Measurements from ENCODE around the gene MED26.

The MED26 gene

GRCh38 chr19:16605115-16605514 lies 22.9 kb downstream of the MED26 start:
- H3K27ac Mint-ChIP-seq (ENCODE audit: low read depth), result peak overlapping the region; percentile 48
- ATAC-seq (replicated peaks; ENCODE audit: extremely low read depth, poor library complexity, severe bottlenecking), result no peak
- H3K4me1 Mint-ChIP-seq, result peaks cover 48% of the 10 kb centered on the region
- no peaks in the 10 kb centered on the region for H3K27me3 Mint-ChIP-seq
- peaks cover 11% of the 10 kb centered on the region for H3K36me3 Mint-ChIP-seq (ENCODE audit: insufficient read depth)
- no peaks in the 10 kb centered on the region for H3K9me3 Mint-ChIP-seq
- no peak overlapping the region for H3K4me3 Mint-ChIP-seq
- no peak for DNase-seq (ENCODE audit: low spot score in 2 of 2)

GRCh38 chr19:16604615-16605014 lies 23.4 kb downstream of the MED26 start:
- H3K27ac Mint-ChIP-seq (ENCODE audit: low read depth), result no peak overlapping the region
- H3K36me3 Mint-ChIP-seq (ENCODE audit: insufficient read depth), result peaks cover 12% of the 10 kb centered on the region

GRCh38 chr19:16603090-16603489 lies 24.9 kb downstream of the MED26 start:
- no peaks in the 10 kb centered on the region for H3K27me3 Mint-ChIP-seq

More at GRCh38 chr19:16604615-16605014, 23.4 kb downstream of the MED26 start:
- Mint-ChIP-seq H3K9me3 (no peaks in the 10 kb centered on the region), H3K4me1 (peaks cover 49% of the 10 kb centered on the region), H3K27me3 (no peaks in the 10 kb centered on the region), H3K4me3 (no peak overlapping the region)
- DNase-seq (ENCODE audit: low spot score in 2 of 2) (no peak), ATAC-seq (replicated peaks; ENCODE audit: extremely low read depth, poor library complexity, severe bottlenecking) (no peak)

GRCh38 chr19:16601378-16602052 lies 26.5 kb downstream of the MED26 start:
- Mint-ChIP-seq H3K4me1 (peaks cover 49% of the 10 kb centered on the region), H3K27ac (ENCODE audit: low read depth) (no peak overlapping the region), H3K4me3 (no peak overlapping the region), H3K9me3 (no peaks in the 10 kb centered on the region), H3K27me3 (no peaks in the 10 kb centered on the region), H3K36me3 (ENCODE audit: insufficient read depth) (peaks cover 13% of the 10 kb centered on the region)
- ATAC-seq (replicated peaks; ENCODE audit: extremely low read depth, poor library complexity, severe bottlenecking) (no peak), DNase-seq (ENCODE audit: low spot score in 2 of 2) (no peak)

More at GRCh38 chr19:16603090-16603489, 24.9 kb downstream of the MED26 start:
- Mint-ChIP-seq H3K36me3 (ENCODE audit: insufficient read depth) (peaks cover 15% of the 10 kb centered on the region), H3K4me1 (peaks cover 41% of the 10 kb centered on the region), H3K9me3 (no peaks in the 10 kb centered on the region), H3K27ac (ENCODE audit: low read depth) (no peak overlapping the region), H3K4me3 (no peak overlapping the region)
- ATAC-seq (replicated peaks; ENCODE audit: extremely low read depth, poor library complexity, severe bottlenecking) (no peak), DNase-seq (ENCODE audit: low spot score in 2 of 2) (no peak)

- ATAC-seq (replicated peaks; ENCODE audit: extremely low read depth, poor library complexity, severe bottlenecking) (no peak), DNase-seq (ENCODE audit: low spot score in 2 of 2) (no peak)
- peaks cover 54% of the 10 kb centered on the region for H3K4me1 Mint-ChIP-seq
- H3K27ac Mint-ChIP-seq (ENCODE audit: low read depth), result peak overlapping the region; percentile 79
- H3K27me3 Mint-ChIP-seq, result no peaks in the 10 kb centered on the region
- H3K9me3 Mint-ChIP-seq, result no peaks in the 10 kb centered on the region
- no peak overlapping the region for H3K4me3 Mint-ChIP-seq
- peaks cover 13% of the 10 kb centered on the region for H3K36me3 Mint-ChIP-seq (ENCODE audit: insufficient read depth)
Observed at GRCh38 chr19:16600824-16601223, 27.2 kb downstream of the MED26 start.

GRCh38 chr19:16599655-16600346 lies 28.2 kb downstream of the MED26 start:
- Mint-ChIP-seq H3K9me3 (no peaks in the 10 kb centered on the region), H3K27ac (ENCODE audit: low read depth) (peak overlapping the region; percentile 79), H3K27me3 (no peaks in the 10 kb centered on the region), H3K36me3 (ENCODE audit: insufficient read depth) (peaks cover 12% of the 10 kb centered on the region), H3K4me3 (no peak overlapping the region), H3K4me1 (peaks cover 54% of the 10 kb centered on the region)
- DNase-seq (ENCODE audit: low spot score in 2 of 2) (no peak), ATAC-seq (replicated peaks; ENCODE audit: extremely low read depth, poor library complexity, severe bottlenecking) (no peak)

- peaks cover 54% of the 10 kb centered on the region for H3K4me1 Mint-ChIP-seq
- H3K36me3 Mint-ChIP-seq (ENCODE audit: insufficient read depth), result peaks cover 11% of the 10 kb centered on the region
- H3K4me3 Mint-ChIP-seq, result no peak overlapping the region
- ATAC-seq (replicated peaks; ENCODE audit: extremely low read depth, poor library complexity, severe bottlenecking) (no peak), DNase-seq (ENCODE audit: low spot score in 2 of 2) (no peak)
- H3K27ac Mint-ChIP-seq (ENCODE audit: low read depth), result no peak overlapping the region
- no peaks in the 10 kb centered on the region for H3K27me3 Mint-ChIP-seq
- no peaks in the 10 kb centered on the region for H3K9me3 Mint-ChIP-seq
Observed at GRCh38 chr19:16598848-16599247, 29.2 kb downstream of the MED26 start.

- Mint-ChIP-seq H3K36me3 (ENCODE audit: insufficient read depth) (peaks cover 12% of the 10 kb centered on the region), H3K27me3 (no peaks in the 10 kb centered on the region), H3K4me1 (peaks cover 57% of the 10 kb centered on the region), H3K4me3 (no peak overlapping the region), H3K9me3 (no peaks in the 10 kb centered on the region), H3K27ac (ENCODE audit: low read depth) (no peak overlapping the region)
- DNase-seq (ENCODE audit: low spot score in 2 of 2), result no peak
- ATAC-seq (replicated peaks; ENCODE audit: extremely low read depth, poor library complexity, severe bottlenecking), result no peak
Observed at GRCh38 chr19:16596399-16596798, 31.6 kb downstream of the MED26 start.

- ATAC-seq (replicated peaks; ENCODE audit: extremely low read depth, poor library complexity, severe bottlenecking) (peak; percentile 12), DNase-seq (ENCODE audit: low spot score in 2 of 2) (no peak)
- peak overlapping the region; percentile 71 for H3K4me3 Mint-ChIP-seq
Observed at GRCh38 chr19:16595097-16595496, 32.9 kb downstream of the MED26 start.

GRCh38 chr19:16594681-16595091 lies 33.3 kb downstream of the MED26 start:
- Mint-ChIP-seq H3K9me3 (no peaks in the 10 kb centered on the region), H3K36me3 (ENCODE audit: insufficient read depth) (peaks cover 11% of the 10 kb centered on the region), H3K4me1 (peaks cover 55% of the 10 kb centered on the region), H3K27ac (ENCODE audit: low read depth) (peak overlapping the region; percentile 91), H3K27me3 (no peaks in the 10 kb centered on the region), H3K4me3 (peak overlapping the region; percentile 71)
- ATAC-seq (replicated peaks; ENCODE audit: extremely low read depth, poor library complexity, severe bottlenecking), result peak; percentile 90
- peak in 1 of 2 donors; percentile 55 for DNase-seq (ENCODE audit: low spot score in 2 of 2)

More at GRCh38 chr19:16595097-16595496, 32.9 kb downstream of the MED26 start:
- Mint-ChIP-seq H3K9me3 (no peaks in the 10 kb centered on the region), H3K4me1 (peaks cover 53% of the 10 kb centered on the region), H3K27me3 (no peaks in the 10 kb centered on the region), H3K36me3 (ENCODE audit: insufficient read depth) (peaks cover 12% of the 10 kb centered on the region), H3K27ac (ENCODE audit: low read depth) (peak overlapping the region; percentile 91)

- H3K27ac Mint-ChIP-seq (ENCODE audit: low read depth), result peak overlapping the region; percentile 91
- DNase-seq (ENCODE audit: low spot score in 2 of 2), result peak; percentile 38 to 49
- no peaks in the 10 kb centered on the region for H3K9me3 Mint-ChIP-seq
- peaks cover 11% of the 10 kb centered on the region for H3K36me3 Mint-ChIP-seq (ENCODE audit: insufficient read depth)
- no peaks in the 10 kb centered on the region for H3K27me3 Mint-ChIP-seq
- ATAC-seq (replicated peaks; ENCODE audit: extremely low read depth, poor library complexity, severe bottlenecking), result peak; percentile 72
- H3K4me1 Mint-ChIP-seq, result peaks cover 58% of the 10 kb centered on the region
- peak overlapping the region; percentile 71 for H3K4me3 Mint-ChIP-seq
Observed at GRCh38 chr19:16594131-16594586, 33.8 kb downstream of the MED26 start.

- no peak for DNase-seq (ENCODE audit: low spot score in 2 of 2)
Observed at GRCh38 chr19:16593181-16593580, 34.8 kb downstream of the MED26 start.

More at GRCh38 chr19:16593181-16593580, 34.8 kb downstream of the MED26 start:
- no peak for ATAC-seq (replicated peaks; ENCODE audit: extremely low read depth, poor library complexity, severe bottlenecking)
- Mint-ChIP-seq H3K4me3 (no peak overlapping the region), H3K9me3 (no peaks in the 10 kb centered on the region), H3K27ac (ENCODE audit: low read depth) (peak overlapping the region; percentile 35), H3K36me3 (ENCODE audit: insufficient read depth) (peaks cover 8% of the 10 kb centered on the region), H3K27me3 (no peaks in the 10 kb centered on the region), H3K4me1 (peaks cover 68% of the 10 kb centered on the region)

Measured in central memory CD8-positive, alpha-beta T cell (primary cell).